ENCODE results near the gene TRPM8. TPM values are rescaled to one million over a fixed set of nuclear protein-coding genes. Genes with fewer than 3 reads are reported as not detected.

Gene TRPM8
- total RNA-seq, 1 donor from 2014 or later = not detected

DNA sequence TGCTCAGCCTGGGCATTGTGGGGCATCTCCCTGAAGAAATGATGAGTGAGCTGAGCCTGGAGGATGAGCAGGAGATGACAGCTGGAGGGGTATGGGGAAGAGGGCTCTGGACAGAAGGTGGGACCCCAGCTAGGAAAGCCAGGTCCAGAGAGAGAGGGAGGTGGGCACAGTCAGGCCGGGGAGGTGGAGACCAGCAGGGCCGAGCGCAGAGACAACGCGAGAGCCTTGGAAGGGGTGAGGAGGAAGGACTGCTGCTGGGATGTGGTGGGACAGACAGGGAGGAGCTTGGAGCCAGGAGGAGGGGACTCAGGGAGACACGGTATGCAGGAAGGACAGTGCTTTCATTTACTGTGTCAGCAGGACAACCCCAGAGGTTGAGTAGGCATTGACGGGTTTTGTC lies 8.2 kb downstream of the TRPM8 start:
- Mint-ChIP-seq H3K27me3 (ENCODE audit: unreplicated experiment) (peaks cover 65% of the 10 kb centered on the region), H3K4me3 (ENCODE audit: unreplicated experiment) (no peak overlapping the region), H3K36me3 (ENCODE audit: unreplicated experiment) (no peaks in the 10 kb centered on the region), H3K4me1 (ENCODE audit: unreplicated experiment) (peaks cover 6% of the 10 kb centered on the region), H3K9me3 (ENCODE audit: unreplicated experiment) (no peaks in the 10 kb centered on the region), H3K27ac (ENCODE audit: unreplicated experiment) (no peak overlapping the region)
- DNase-seq (ENCODE audit: extremely low spot score, unreplicated experiment) = peak; percentile 73
- TF ChIP-seq, protein P1, sequence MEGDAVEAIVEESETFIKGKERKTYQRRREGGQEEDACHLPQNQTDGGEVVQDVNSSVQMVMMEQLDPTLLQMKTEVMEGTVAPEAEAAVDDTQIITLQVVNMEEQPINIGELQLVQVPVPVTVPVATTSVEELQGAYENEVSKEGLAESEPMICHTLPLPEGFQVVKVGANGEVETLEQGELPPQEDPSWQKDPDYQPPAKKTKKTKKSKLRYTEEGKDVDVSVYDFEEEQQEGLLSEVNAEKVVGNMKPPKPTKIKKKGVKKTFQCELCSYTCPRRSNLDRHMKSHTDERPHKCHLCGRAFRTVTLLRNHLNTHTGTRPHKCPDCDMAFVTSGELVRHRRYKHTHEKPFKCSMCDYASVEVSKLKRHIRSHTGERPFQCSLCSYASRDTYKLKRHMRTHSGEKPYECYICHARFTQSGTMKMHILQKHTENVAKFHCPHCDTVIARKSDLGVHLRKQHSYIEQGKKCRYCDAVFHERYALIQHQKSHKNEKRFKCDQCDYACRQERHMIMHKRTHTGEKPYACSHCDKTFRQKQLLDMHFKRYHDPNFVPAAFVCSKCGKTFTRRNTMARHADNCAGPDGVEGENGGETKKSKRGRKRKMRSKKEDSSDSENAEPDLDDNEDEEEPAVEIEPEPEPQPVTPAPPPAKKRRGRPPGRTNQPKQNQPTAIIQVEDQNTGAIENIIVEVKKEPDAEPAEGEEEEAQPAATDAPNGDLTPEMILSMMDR (IDR thresholded peaks at IDR 0.05) = no peak

- TF ChIP-seq, protein P1 (IDR thresholded peaks at IDR 0.05) = no peak
- H3K4me3 Mint-ChIP-seq (ENCODE audit: unreplicated experiment) = no peak overlapping the region
- H3K27ac Mint-ChIP-seq (ENCODE audit: unreplicated experiment) = no peak overlapping the region
- no peaks in the 10 kb centered on the region for H3K36me3 Mint-ChIP-seq (ENCODE audit: unreplicated experiment)
- H3K9me3 Mint-ChIP-seq (ENCODE audit: unreplicated experiment) = no peaks in the 10 kb centered on the region
- peaks cover 6% of the 10 kb centered on the region for H3K4me1 Mint-ChIP-seq (ENCODE audit: unreplicated experiment)
- peaks cover 75% of the 10 kb centered on the region for H3K27me3 Mint-ChIP-seq (ENCODE audit: unreplicated experiment)
- peak; percentile 63 for DNase-seq (ENCODE audit: extremely low spot score, unreplicated experiment)
Measured at GRCh38 chr2:233926806-233927205, 9.6 kb downstream of the TRPM8 start.

DNA sequence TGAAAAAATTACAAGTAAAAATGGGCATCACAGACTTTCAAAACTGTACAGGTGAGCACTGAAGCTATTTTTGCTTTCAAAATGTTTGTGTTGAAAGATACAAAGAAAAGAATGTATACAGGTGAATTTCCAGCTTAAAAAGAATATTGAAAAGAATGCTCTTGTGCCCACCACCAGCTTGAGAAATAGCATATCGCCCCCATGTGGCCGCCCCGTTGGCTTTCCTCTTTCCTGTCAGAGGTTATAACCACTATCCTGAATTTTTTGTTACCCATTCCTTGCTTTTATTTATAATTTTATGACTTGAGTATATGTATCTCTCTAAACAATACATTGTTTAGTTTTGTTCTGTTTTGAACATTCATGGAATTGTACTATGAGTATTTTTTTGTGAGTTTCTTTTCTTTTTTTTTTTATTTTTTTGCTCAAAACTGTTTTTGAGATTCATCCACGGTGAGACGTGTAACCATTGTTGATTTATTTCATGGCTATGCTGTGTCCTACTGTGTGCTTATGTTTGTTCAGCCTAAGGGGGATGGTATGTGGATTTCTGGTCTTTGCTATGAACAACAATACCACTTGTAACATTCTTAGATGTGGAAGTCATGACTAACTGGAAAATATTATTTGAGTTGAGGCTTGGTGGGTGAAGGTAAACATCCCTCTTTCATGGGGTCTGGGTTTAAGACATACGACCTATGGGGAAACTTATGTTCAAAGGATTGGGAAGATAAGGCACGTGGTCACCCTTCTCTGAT lies 11.6 kb downstream of the TRPM8 start:
- H3K9me3 Mint-ChIP-seq (ENCODE audit: unreplicated experiment) = no peaks in the 10 kb centered on the region
- H3K4me3 Mint-ChIP-seq (ENCODE audit: unreplicated experiment) = no peak overlapping the region
- H3K36me3 Mint-ChIP-seq (ENCODE audit: unreplicated experiment) = no peaks in the 10 kb centered on the region
- peaks cover 76% of the 10 kb centered on the region for H3K27me3 Mint-ChIP-seq (ENCODE audit: unreplicated experiment)
- H3K4me1 Mint-ChIP-seq (ENCODE audit: unreplicated experiment) = peaks cover 6% of the 10 kb centered on the region
- no peak overlapping the region for H3K27ac Mint-ChIP-seq (ENCODE audit: unreplicated experiment)
- DNase-seq (ENCODE audit: extremely low spot score, unreplicated experiment) = peak; percentile 84
- TF ChIP-seq, protein P1 (IDR thresholded peaks at IDR 0.05) = peak; percentile 70

GRCh38 chr2:233929352-233930022 lies 12.3 kb downstream of the TRPM8 start:
- Mint-ChIP-seq H3K27ac (ENCODE audit: unreplicated experiment) (no peak overlapping the region), H3K9me3 (ENCODE audit: unreplicated experiment) (no peaks in the 10 kb centered on the region), H3K4me3 (ENCODE audit: unreplicated experiment) (no peak overlapping the region), H3K27me3 (ENCODE audit: unreplicated experiment) (peaks cover 76% of the 10 kb centered on the region), H3K36me3 (ENCODE audit: unreplicated experiment) (no peaks in the 10 kb centered on the region), H3K4me1 (ENCODE audit: unreplicated experiment) (peaks cover 6% of the 10 kb centered on the region)
- DNase-seq (ENCODE audit: extremely low spot score, unreplicated experiment) = peak; percentile 48
- TF ChIP-seq, protein P1 (IDR thresholded peaks at IDR 0.05) = no peak

DNA sequence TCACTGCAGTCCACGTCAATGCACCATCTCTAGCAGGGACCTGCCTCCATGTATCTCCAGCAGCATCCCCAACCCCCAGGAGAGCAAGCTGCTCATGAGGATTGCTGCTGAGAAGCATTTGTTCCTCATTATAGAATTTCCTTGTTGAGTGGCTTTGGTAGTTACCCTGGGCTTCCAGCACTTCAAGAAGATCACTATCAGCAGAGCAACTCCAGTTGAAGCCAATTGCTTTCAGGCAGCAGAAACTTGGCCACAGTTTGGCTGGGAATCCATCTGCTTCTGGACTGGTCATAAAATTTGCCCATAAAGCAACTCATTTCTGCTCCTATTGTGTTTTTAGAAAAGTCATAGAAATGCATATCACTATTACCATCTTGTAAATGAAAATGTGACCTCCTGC lies 17.4 kb downstream of the TRPM8 start:
- Mint-ChIP-seq H3K4me3 (ENCODE audit: unreplicated experiment) (no peak overlapping the region), H3K27ac (ENCODE audit: unreplicated experiment) (no peak overlapping the region)

More for the DNA sequence above, 17.4 kb downstream of the TRPM8 start:
- Mint-ChIP-seq H3K4me1 (ENCODE audit: unreplicated experiment) (no peaks in the 10 kb centered on the region), H3K36me3 (ENCODE audit: unreplicated experiment) (no peaks in the 10 kb centered on the region), H3K9me3 (ENCODE audit: unreplicated experiment) (no peaks in the 10 kb centered on the region), H3K27me3 (ENCODE audit: unreplicated experiment) (peaks cover 77% of the 10 kb centered on the region)
- peak; percentile 32 for DNase-seq (ENCODE audit: extremely low spot score, unreplicated experiment)
- TF ChIP-seq, protein P1 (IDR thresholded peaks at IDR 0.05) = no peak

Measured in osteocyte (in vitro differentiated cells).